GM19397 (cell line): ENCODE results near the gene SMARCD3.

ENCODE experiments used
- ATAC-seq: cut with Tn5 transposase; IDR thresholded peaks from one replicate; pipeline ENCODE4 v1.9.1; 2021; ENCODE audit warnings: mild to moderate bottlenecking, moderate library complexity; ENCODE audit not compliant: unreplicated experiment

The SMARCD3 gene

DNA sequence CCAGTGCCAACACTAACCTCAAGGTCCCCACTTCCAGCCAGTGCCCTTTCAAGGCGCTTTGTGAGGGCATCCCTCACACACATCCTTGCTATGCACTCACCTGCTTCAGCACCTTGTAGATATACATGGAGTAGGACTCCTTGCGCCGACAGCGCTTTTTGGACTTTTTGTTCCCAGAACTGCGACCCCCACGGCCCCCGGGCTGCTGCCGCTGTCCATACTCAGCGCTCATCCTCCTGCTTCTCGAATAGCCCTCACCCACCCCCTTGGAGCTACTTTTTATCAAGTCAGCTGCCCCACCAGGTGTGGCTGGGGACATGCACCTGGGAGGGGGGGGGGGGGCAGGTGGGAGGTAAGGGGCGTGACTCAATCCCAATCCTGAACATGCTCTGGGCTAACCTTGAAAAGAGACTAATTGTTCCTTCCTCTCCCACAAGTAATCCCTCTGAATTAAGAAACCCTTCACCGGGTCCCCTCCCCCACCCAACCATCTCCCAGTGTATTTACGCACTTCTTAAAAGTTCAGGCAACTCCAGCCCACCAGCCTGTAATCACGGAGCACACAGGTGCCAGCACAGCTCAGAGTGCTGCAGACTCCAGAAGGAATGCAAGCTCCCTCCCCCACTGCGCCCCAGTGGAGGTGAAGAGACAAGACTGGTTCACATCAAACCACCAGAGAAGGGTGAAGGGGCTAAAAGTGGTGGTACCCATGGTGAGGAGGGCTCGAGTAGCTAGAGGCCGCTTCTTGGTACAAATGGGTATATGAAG lies 38.2 kb downstream of the SMARCD3 start, which contains the start of gene H2BK1:
H2BK1 (minus strand) TSS at position 402 of the 768 bp plus-strand sequence; CDS start at position 232, 170 bp downstream.
- no peak for ATAC-seq

- ATAC-seq, result no peak
These were observed 38.9 kb downstream of the SMARCD3 start for GRCh38 chr7:151209588-151209987.

DNA sequence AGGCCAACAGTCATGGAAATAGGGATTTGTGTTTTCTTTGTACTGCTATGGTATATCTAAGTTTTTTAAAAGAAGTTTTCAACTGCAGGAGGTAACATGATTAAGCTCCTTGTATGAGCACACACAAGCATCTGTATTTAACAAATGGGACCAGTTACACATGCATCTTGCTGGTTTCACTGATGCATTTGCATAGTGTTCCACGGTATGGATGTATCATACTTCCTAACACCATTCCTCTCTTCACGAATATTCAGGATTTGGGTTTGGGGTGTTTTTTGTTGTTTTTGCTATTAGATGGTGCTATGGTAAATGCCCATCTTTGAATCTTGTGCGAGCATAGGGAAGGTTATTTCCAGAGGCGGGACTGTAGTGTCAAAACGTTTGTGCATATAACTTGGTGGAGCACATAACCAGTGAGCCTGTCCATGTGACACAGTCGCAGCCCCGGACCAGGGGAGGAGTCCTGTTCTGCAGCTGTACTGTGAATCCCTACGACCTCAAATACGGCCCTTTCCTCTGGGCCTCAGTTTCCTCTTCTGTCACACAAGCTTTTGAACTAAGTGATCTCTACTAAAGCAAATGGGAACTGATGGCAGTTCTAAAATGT lies 40.1 kb downstream of the SMARCD3 start:
- no peak for ATAC-seq

DNA sequence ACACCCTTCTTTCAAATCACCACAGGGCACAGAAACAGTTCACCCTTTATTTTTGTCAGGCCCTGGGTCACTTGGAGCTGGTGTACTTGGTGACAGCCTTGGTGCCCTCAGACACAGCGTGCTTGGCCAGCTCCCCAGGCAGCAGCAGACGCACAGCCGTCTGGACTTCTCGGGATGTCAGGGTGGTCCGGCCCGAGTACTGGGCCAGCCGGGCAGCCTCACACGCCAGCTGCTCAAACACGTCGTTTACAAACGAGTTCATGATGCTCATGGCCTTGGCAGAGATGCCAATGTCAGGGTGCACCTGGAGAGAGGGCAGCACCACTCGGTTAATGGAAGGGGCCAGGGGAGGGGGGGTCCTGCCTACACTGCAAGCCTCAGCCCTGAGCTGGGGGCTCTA lies 40.7 kb downstream of the SMARCD3 start:
- no peak for ATAC-seq

DNA sequence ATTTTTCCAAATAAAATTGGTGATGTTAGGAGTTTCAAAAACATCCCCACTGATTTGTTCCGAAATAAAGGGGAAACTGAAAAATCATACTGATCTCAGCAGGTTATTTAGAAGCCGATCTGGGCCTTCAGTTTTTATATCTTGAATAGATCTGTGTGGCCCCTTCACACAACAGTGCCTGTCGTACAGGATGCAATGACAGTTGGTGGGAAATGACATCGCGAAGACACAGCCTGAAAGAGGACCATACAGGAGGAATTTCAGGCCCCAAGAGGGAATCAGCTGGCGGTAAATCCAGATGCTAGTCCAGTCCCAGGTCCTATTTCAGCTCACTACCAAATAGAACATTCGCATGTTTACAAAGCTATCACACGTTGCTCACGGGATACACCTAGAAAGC lies 41.2 kb downstream of the SMARCD3 start:
- no peak for ATAC-seq

DNA sequence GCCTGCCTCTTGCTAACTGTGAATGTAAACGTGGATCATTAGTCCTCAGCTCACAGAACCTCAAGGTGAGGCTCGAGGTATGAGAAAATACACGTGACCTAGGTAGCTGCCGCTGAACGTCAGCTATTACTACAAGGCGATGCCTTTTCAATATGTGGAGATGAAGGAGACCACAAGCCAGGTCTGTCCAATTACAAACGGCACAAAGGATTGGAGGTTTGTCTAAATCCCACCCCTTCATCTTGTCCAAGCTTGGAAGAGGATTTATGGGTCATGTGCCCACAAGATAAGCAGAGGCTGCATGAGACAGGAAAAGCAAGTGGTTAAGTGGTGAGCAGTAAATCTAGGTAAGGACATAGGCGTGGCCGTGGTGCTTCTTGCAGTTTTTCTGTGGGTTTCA lies 41.6 kb downstream of the SMARCD3 start:
- ATAC-seq, result no peak

DNA sequence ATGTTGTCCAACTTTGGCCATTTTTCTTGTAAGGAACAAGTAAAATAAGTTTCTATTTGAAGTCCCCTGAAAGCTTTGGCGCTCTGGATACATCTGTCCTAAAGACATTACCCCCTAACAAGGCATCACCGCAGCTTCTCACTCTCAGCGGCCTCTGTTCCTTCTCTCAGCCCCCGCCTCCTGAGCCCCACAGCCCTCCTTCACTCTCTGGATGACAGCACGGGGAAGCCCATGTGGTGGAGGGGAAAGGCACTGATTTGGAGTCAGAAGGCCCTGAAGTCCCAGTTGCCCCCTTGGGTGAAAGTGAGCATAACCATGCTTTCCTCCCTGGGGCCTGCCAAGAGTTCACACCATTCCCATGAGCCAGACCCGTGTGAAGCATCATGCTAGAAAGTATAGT lies 42.8 kb downstream of the SMARCD3 start:
- ATAC-seq, result no peak

- ATAC-seq, result no peak
These were observed 44.0 kb downstream of the SMARCD3 start for GRCh38 chr7:151204383-151205032.

- ATAC-seq, result no peak
These were observed 45.7 kb downstream of the SMARCD3 start for GRCh38 chr7:151202836-151203235.

- no peak for ATAC-seq
These were observed 46.7 kb downstream of the SMARCD3 start for GRCh38 chr7:151201751-151202150.

DNA sequence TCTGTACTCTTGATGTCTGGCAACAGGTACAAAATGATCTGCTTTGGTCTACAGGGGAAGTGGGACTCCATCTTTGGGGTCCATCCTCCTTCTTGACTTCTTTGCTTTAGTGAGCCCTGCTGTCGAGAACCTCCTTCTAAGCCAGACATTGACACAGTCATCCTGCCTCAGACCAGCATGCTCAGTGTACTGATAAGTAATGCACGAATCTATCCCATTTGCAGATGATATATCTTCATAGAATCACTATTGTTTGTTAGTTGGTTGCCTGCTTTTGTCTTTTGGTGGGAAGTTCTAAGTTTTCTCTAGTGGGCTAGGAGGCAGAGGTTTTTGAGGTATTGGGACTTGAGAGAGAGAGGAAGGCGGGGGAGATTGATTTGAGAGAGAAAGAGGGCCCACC lies 47.1 kb downstream of the SMARCD3 start:
- no peak for ATAC-seq

DNA sequence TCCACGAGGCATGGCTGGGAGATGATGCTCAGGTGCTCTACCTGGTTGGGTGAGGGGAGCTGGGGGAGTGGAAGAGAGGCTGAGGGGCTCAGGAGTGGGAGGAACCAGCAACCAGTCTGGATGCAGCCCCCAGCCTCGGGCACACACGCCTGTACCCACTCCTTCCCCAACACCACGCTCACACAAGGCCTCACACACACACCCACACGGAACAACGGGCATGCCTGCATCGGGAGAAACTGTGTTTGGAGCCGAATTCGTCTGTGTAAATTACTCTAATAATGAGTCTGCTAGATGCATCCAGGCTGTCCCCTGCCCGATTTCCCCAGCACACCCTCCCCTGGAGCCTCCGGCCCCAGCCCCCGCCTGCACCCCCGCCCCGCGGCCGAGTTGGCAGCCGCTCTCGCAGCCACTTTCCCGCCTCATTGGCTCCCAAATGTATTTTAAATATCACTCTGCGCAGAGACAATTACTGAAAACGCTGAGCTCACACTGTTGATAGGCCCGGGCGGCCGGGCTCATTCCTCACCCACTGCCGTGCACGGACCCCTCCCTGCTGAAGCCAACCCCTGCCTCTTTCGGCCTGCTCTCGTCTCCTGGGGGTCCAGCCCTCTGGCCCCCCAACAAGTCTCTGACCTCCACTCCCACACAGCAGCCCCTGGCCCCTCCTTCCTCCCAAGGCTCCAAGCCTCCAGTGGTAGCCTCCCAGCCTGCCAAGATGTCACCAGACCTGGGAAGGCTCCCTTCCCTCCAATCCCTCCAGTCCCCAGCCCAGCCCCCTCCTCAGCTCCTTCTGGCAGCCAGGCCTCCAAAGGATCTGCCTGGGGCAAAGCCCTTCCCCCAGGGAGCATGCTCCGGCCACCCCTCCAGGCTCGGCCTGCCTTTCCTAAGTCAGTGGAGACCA lies 49.3 kb downstream of the SMARCD3 start:
- ATAC-seq, result no peak

DNA sequence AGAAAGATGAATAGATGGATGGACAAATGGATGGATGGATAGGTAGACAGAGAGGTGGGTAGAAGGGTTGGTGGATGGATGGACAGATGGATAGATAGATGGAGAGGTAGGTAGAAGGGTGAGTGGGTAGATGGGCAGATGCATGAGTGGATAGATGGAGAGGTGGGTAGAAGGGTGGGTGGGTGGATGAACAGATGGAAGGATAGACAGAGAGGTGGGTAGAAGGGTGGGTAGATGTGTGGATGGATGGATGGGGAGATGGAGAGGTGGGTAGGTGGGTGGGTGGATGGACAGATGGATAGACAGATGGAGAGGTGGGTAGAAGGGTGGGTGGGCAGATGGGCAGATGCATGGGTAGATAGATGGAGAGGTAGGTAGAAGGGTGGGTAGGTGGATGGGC lies 50.6 kb downstream of the SMARCD3 start:
- no peak for ATAC-seq

DNA sequence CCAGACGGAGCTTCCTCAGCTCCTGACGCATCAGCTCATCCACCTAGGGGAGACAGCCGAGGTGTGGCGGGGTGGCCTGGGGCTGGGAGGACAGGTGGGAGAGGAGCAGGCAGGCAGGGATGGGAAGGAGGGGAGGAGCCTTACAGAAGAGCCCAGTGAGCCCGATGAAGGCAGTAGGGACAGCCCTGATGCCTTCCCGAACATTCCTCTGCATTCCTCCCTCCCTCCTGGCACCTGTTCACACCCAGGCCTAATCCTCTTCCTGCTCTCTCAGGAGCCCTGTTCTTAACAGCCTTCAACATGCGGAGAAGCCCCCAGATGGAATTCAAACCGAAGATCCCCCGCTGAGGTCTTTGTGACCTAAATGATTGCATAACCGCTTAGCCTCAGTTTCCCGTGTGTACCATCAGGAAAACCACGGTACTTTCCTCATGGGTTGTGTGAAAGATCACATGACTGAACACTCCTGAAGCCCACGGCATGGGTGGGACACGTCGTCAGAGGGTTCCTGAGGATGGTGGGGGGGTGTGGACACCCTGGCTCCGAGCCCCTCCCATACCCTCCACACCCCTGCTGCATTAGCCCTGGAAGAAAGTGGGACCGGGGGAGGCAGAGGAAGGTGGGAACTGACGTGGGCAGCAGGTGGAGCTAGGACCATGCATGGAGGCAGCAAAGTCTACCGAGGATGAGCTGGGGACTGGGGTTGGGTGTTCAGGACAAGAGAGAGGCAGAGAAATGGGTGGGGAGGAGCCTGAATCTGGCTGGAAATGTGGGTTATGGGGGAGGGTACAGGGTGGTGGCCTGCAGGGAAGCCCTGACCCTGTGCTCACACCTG lies 52.7 kb downstream of the SMARCD3 start:
- ATAC-seq, result no peak

- ATAC-seq, result no peak
These were observed 54.3 kb downstream of the SMARCD3 start for GRCh38 chr7:151194188-151194587.

- ATAC-seq, result no peak
These were observed 55.1 kb downstream of the SMARCD3 start for GRCh38 chr7:151193203-151193978.

DNA sequence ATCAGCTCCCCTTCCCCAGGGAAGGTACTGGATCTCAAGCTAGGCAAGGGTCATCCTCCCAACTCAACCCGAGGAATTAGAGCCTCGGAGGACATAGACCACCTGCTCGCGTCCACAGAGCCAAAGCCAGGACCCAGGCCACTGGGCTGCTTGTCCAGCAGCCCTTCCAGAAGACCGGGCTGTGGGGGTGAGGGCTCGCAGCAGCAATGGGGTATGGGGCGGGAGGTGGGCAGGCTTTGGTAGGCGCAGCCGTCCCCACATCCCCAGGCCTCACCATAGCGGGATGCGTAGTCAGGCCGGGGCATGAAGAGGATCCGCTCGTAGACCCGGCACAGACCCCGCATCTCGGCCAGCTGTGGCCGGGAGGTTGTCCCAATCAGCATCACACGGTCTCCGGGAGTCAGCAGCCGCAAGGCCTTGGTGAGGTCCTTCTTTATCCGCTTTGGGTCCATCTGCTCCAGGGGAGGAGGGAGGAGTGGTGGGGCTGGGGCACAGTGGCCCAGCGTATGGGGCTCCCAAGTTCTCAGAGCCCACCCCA lies 56.4 kb downstream of the SMARCD3 start:
- no peak for ATAC-seq

DNA sequence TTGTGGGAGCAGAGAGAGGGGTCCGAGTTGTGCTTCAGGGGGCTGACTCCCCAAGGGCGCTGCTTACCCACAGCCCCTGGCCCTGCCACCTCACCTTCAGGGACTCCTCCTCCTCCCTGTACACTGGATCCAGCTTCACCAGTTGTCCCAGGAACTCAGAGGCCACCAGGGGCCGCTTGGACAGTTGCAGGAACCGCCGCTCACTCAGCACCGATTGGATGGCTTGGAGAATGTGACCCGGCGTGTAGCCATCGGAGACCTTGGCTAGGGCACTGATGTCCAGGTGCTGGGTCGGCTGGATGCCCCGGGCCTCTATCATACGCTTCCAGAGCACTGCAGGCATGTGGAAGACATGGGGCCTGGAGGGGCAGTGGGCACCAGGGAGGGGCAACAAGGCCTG lies 57.0 kb downstream of the SMARCD3 start:
- ATAC-seq, result no peak

- ATAC-seq, result no peak
These were observed 59.5 kb downstream of the SMARCD3 start for GRCh38 chr7:151189038-151189437.
